GM12875 (cell line): ENCODE measurements around the gene MIS18BP1.
A peak's percentile ranks its signal among the peaks of the same experiment; 100 is the strongest.

Source experiments
- H3K4me3 ChIP-seq: one replicate; pipeline ENCODE4 v1.5.1; 2011; ENCODE audit warnings: low read depth, low read length, control low read depth
- TF ChIP-seq, protein P1 (sequence below): IDR thresholded peaks from 2 replicates; pipeline ENCODE4 v1.5.1; 2011; ENCODE audit warnings: low read depth, mild to moderate bottlenecking, control low read depth, inconsistent platforms, low read length, moderate library complexity, borderline replicate concordance; ENCODE audit not compliant: insufficient read depth

The MIS18BP1 gene

DNA sequence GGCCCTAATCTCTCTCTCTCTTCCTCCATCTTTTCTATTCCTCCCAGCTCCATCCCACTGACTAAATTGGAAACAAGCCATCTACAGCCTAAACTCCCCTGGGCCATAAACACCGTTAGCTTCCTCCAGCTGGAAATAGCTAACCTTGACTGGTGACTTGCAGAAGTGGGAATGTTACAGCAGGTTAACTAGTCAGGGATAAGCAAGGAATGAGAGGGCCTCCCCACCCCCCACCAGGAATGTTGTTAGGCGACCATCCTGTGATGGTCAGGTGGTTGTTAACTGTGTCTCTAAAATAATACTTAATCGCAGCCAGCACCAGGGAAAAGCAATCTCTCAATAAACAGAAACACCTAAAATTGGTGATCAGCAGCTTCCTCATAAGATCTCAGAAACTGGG is 40.8 kb downstream of the MIS18BP1 start:
- TF ChIP-seq, protein P1, sequence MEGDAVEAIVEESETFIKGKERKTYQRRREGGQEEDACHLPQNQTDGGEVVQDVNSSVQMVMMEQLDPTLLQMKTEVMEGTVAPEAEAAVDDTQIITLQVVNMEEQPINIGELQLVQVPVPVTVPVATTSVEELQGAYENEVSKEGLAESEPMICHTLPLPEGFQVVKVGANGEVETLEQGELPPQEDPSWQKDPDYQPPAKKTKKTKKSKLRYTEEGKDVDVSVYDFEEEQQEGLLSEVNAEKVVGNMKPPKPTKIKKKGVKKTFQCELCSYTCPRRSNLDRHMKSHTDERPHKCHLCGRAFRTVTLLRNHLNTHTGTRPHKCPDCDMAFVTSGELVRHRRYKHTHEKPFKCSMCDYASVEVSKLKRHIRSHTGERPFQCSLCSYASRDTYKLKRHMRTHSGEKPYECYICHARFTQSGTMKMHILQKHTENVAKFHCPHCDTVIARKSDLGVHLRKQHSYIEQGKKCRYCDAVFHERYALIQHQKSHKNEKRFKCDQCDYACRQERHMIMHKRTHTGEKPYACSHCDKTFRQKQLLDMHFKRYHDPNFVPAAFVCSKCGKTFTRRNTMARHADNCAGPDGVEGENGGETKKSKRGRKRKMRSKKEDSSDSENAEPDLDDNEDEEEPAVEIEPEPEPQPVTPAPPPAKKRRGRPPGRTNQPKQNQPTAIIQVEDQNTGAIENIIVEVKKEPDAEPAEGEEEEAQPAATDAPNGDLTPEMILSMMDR: no peak
- H3K4me3 ChIP-seq: no peak overlapping the region

DNA sequence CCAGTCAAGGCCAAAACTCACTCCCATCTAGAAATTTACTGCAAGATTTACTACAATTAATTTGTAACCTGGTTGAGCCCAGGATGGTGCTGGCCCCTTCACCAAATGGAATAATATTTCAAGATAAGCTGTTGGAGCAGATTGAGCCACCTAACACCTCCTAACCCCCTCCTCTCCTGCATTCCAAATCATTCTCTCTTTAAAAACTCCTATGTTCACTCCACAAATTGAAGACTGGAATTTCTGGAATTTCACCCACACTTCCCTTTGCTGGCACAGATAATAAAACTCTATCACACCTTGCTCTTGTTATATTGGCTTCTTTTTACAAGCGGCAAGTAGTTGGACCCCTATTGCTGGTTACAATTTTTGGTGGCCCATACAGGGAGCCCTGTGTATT is 41.7 kb downstream of the MIS18BP1 start:
- TF ChIP-seq, protein P1: no peak
- H3K4me3 ChIP-seq: no peak overlapping the region

DNA sequence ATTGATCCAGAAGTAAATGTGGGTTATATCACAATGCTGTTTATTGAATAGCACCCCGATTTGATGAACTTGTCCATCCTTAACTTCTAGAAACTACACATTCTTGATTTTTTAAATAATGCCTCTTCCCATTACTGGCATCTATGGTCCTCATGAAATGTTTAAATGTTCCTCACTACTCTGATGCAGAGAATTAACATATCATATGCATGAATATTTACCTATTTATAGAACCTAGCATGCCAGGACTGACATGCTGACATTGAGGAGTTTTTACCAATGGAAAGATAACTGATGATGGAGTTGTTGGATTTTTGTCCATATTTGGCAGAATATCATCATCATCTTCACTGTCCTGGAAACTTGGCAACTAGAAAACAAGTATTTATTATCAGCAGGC is 42.8 kb downstream of the MIS18BP1 start:
- TF ChIP-seq, protein P1: no peak
- no peak overlapping the region for H3K4me3 ChIP-seq

DNA sequence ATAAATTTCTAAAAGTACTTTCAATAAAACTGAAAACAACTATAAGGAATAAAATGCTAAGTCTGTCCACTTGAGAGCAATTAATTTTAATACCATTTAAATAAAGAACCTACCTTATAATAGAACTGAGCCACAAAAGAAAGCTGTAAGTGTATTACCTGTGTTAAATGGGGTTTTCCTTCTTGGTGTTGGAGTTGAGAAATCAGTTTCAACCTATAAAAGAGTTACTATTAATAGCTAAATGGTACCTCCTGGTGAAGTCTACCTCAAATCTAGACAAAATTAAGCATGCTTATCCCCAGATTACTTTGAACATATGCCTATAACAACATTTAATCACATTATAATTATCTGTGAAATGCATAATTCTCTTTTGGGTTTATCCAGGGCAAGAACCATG is 48.8 kb downstream of the MIS18BP1 start:
- TF ChIP-seq, protein P1: no peak
- H3K4me3 ChIP-seq: no peak overlapping the region

DNA sequence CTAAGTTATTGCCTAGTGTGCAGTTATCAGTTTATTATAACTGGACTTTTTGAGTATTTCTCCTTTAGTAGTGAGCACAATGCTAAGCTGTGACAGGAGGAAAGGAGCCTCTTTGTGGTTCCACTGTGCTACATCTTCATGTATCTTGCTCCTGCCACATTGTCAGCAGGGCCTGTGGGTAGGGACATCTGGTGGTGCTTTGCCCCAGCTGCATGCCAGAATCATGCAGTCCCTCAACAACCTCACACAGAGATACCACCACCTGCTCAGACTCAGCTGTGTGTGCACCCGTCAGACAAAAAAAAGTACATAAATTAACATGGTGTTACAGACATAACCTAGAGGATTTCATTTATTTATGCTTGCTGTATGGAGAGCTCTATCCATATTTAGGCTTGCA is 51.1 kb downstream of the MIS18BP1 start:
- TF ChIP-seq, protein P1: peak; percentile 34; the same call in 1 of the 2 replicates
- H3K4me3 ChIP-seq: no peak overlapping the region

DNA sequence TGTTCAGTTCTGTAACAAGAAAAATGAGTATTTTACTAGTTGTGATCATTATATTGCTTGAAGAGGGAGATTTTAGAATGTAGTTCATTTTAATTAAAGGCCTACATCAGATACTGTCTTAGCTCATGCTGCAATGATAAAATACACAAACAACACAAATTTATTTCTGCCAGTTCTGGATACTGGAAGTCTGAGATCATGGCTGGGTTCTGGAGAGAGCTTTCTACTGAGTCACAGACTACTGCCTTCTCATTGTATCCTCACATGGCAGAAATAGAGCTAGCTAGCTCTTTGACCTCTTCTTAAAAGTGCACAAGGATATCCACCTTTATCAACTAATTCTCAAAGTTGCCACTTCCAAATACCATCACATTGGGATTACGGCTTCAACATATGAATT is 53.8 kb downstream of the MIS18BP1 start:
- H3K4me3 ChIP-seq: no peak overlapping the region
- TF ChIP-seq, protein P1: no peak

DNA sequence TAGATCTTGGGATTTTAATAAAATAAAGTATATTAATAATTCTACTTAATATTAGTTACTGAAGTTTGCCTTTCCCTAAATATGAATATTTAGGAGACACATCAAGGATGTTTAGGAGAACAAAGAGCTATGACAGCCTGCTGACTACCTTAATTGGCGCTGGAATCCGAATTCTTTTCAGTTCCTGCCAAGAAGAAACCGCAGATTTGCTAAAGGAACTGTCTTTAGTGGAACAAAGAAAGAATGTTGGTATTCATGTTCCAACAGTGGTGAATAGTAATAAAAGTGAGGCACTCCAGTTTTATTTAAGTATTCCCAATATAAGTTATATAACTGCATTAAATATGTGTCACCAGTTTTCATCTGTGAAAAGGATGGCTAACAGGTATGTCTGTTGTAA is 54.5 kb downstream of the MIS18BP1 start:
- TF ChIP-seq, protein P1: no peak
- H3K4me3 ChIP-seq: no peak overlapping the region
